PC-9 (cell line): ENCODE results near the gene GRID2. TPM values are rescaled to one million over a fixed set of nuclear protein-coding genes. Genes with fewer than 3 reads are reported as not detected.

Experiments
- BruUV-seq: library from RNA; stranded (reverse); fragments of 400-500 nt; replicated peaks from 2 replicates; lab custom pipeline; 2021; lab: Mats Ljungman, UMichigan
- CTCF ChIA-PET: fragments of 300-600 bp; sonication (Branson Sonifier 250); formaldehyde crosslinking; loops from one replicate; lab custom pipeline; 2022; ENCODE audit warnings: antibody characterized with exemption; lab: Charles Lee
- POLR2A ChIA-PET: fragments of 300-600 bp; sonication (Branson Sonifier 250); formaldehyde crosslinking; loops from one replicate; lab custom pipeline; 2022; ENCODE audit warnings: antibody characterized with exemption; ENCODE audit not compliant: unreplicated experiment; lab: Charles Lee
- DNase-seq, 2 experiments: peaks; one replicate each; pipeline versions ENCODE4 v3.0.0 to v3.0.0-alpha.2; 2015 to 2022; ENCODE audit warnings: mixed read lengths in 1 of 2
- H2AFZ ChIP-seq: fragments of 200-600 bp; sonication (generic); 2 replicates; pipeline ENCODE4 v1.8.1; 2017; ENCODE audit warnings: antibody characterized with exemption
- H3F3A ChIP-seq: fragments of 200-600 bp; sonication (generic); 2 replicates; pipeline ENCODE4 v1.8.1; 2017; ENCODE audit warnings: antibody characterized with exemption, mild to moderate bottlenecking, low read depth; ENCODE audit not compliant: insufficient read depth
- H3K27ac ChIP-seq: fragments of 200-600 bp; sonication (generic); 2 replicates; pipeline ENCODE4 v1.6.1; 2016; ENCODE audit warnings: mixed run types
- H3K27me3 ChIP-seq: fragments of 200-600 bp; sonication (generic); 2 replicates; pipeline ENCODE4 v1.6.1; 2016; ENCODE audit warnings: low read depth, mixed run types; ENCODE audit not compliant: insufficient read depth
- H3K36me3 ChIP-seq: fragments of 200-600 bp; sonication (generic); 2 replicates; pipeline ENCODE4 v1.6.1; 2016; ENCODE audit warnings: low read depth, mixed run types
- H3K4me1 ChIP-seq: fragments of 200-600 bp; sonication (generic); replicated peaks from 2 replicates; pipeline ENCODE4 v1.6.1; 2016; ENCODE audit warnings: mixed run types; ENCODE audit not compliant: insufficient read depth
- H3K4me2 ChIP-seq: fragments of 200-600 bp; sonication (generic); 2 replicates; pipeline ENCODE4 v1.6.1; 2017; ENCODE audit warnings: mixed run types
- H3K4me3 ChIP-seq: fragments of 200-600 bp; sonication (generic); 2 replicates; pipeline ENCODE4 v1.6.1; 2016; ENCODE audit warnings: mixed run types
- H3K79me2 ChIP-seq: fragments of 200-600 bp; sonication (generic); 2 replicates; pipeline ENCODE4 v1.6.1; 2017; ENCODE audit warnings: low read depth, mixed run types
- H3K9me2 ChIP-seq: fragments of 200-600 bp; sonication (generic); 2 replicates; pipeline ENCODE4 v1.8.1; 2017; ENCODE audit warnings: mild to moderate bottlenecking; ENCODE audit not compliant: insufficient read depth
- H3K9me3 ChIP-seq: fragments of 200-600 bp; sonication (generic); 2 replicates; pipeline ENCODE4 v1.8.1; 2016; ENCODE audit warnings: low read depth; ENCODE audit not compliant: insufficient read depth
- H4K20me1 ChIP-seq: fragments of 200-600 bp; sonication (generic); 2 replicates; pipeline ENCODE4 v1.8.1; 2017; ENCODE audit not compliant: insufficient read depth
- EZH2 ChIP-seq: fragments of 200-600 bp; sonication (generic); IDR thresholded peaks from 2 replicates; pipeline ENCODE4 v1.8.0; 2017; ENCODE audit warnings: antibody characterized with exemption, low read depth
- intact Hi-C: fragments of 100-400 bp; cut with micrococcal nuclease; formaldehyde crosslinking; loops from one replicate; pipeline ENCODE4 v1.10.0; 2022; ENCODE audit not compliant: unreplicated experiment
- total RNA-seq: library from RNA; stranded (reverse); gene quantifications from 2 replicates; pipeline ENCODE4 v1.2.3, GENCODE V29; 2021
- TF ChIP-seq, protein P1 (sequence below): fragments of 200-600 bp; sonication (generic); conservative IDR thresholded peaks from 2 replicates; pipeline ENCODE4 v1.6.1; 2017; ENCODE audit warnings: mixed run types, antibody characterized with exemption, mild to moderate bottlenecking, moderate library complexity

Gene GRID2
- total RNA-seq, 1 experiment from 2014 or later: not detected

DNA sequence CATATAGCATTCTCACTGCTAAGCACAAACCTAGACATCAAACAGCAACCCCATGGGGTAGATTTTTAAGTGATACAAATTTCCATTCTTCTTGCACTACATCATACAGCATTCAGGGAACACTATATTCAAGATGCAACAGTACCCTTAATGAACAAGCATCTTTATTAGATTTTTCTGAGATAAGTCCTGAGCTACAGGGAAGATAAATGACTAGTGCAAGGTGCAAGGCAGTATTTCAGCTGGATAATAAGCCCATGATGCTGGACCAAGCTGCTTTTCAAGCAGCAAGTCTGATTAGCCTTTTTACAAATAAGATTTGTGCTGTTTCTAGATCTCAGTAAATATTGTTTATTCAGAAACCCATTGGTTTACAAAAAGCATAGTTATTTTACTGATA lies 1332.2 kb downstream of the GRID2 start:
- intact Hi-C loops: no loop called here
- H3K36me3 ChIP-seq: no peaks in the 10 kb centered on the region

DNA sequence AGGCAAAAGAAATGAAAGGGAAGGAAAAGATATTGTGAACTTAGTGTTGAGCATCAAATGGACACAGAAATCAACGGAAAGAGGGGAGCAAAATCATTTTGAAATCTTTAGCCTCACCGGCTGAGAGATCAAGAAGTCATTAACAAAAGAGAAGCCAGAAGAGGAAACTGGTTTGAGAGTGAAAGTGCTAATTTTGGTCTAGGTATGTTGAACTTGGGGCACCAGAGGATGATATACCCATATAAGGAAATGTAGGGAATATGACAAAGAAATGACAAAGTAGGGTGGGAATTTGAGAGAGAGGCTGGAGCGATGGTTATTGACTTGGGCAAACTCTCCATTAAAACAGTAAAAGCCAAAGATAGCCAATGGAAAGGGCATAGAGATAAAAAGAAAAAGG lies 1341.4 kb downstream of the GRID2 start:
- intact Hi-C loops: no loop called here
- H3K27me3 ChIP-seq: no peaks in the 10 kb centered on the region
- DNase-seq: no peak
- CTCF ChIA-PET: no interaction called here
- no peaks in the 10 kb centered on the region for H3K79me2 ChIP-seq
- H2AFZ ChIP-seq: no peak overlapping the region
- no peak overlapping the region for H3K4me2 ChIP-seq
- TF ChIP-seq, protein P1, sequence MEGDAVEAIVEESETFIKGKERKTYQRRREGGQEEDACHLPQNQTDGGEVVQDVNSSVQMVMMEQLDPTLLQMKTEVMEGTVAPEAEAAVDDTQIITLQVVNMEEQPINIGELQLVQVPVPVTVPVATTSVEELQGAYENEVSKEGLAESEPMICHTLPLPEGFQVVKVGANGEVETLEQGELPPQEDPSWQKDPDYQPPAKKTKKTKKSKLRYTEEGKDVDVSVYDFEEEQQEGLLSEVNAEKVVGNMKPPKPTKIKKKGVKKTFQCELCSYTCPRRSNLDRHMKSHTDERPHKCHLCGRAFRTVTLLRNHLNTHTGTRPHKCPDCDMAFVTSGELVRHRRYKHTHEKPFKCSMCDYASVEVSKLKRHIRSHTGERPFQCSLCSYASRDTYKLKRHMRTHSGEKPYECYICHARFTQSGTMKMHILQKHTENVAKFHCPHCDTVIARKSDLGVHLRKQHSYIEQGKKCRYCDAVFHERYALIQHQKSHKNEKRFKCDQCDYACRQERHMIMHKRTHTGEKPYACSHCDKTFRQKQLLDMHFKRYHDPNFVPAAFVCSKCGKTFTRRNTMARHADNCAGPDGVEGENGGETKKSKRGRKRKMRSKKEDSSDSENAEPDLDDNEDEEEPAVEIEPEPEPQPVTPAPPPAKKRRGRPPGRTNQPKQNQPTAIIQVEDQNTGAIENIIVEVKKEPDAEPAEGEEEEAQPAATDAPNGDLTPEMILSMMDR: no peak
- TF ChIP-seq EZH2: no peak
- POLR2A ChIA-PET: no interaction called here
- H3K4me3 ChIP-seq: no peak overlapping the region
- no peaks in the 10 kb centered on the region for H3K4me1 ChIP-seq
- H3K9me2 ChIP-seq: no peaks in the 10 kb centered on the region
- no TSS peak for BruUV-seq
- H3K27ac ChIP-seq: no peak overlapping the region
- H3K36me3 ChIP-seq: no peaks in the 10 kb centered on the region
- H3F3A ChIP-seq: no peaks in the 10 kb centered on the region
- no peaks in the 10 kb centered on the region for H4K20me1 ChIP-seq
- H3K9me3 ChIP-seq: no peaks in the 10 kb centered on the region

More for the DNA sequence above, 1332.2 kb downstream of the GRID2 start:
- Histone ChIP-seq H3K4me3 (no peak overlapping the region), H2AFZ (no peak overlapping the region), H3F3A (no peaks in the 10 kb centered on the region), H3K9me2 (no peaks in the 10 kb centered on the region), H3K4me1 (no peaks in the 10 kb centered on the region), H3K9me3 (no peaks in the 10 kb centered on the region), H4K20me1 (no peaks in the 10 kb centered on the region), H3K79me2 (no peaks in the 10 kb centered on the region), H3K4me2 (no peak overlapping the region), H3K27me3 (no peaks in the 10 kb centered on the region), H3K27ac (no peak overlapping the region)
- POLR2A ChIA-PET: no interaction called here
- no peak for DNase-seq
- BruUV-seq: no TSS peak
- CTCF ChIA-PET: no interaction called here
- TF ChIP-seq, protein P1: no peak
- no peak for TF ChIP-seq EZH2

DNA sequence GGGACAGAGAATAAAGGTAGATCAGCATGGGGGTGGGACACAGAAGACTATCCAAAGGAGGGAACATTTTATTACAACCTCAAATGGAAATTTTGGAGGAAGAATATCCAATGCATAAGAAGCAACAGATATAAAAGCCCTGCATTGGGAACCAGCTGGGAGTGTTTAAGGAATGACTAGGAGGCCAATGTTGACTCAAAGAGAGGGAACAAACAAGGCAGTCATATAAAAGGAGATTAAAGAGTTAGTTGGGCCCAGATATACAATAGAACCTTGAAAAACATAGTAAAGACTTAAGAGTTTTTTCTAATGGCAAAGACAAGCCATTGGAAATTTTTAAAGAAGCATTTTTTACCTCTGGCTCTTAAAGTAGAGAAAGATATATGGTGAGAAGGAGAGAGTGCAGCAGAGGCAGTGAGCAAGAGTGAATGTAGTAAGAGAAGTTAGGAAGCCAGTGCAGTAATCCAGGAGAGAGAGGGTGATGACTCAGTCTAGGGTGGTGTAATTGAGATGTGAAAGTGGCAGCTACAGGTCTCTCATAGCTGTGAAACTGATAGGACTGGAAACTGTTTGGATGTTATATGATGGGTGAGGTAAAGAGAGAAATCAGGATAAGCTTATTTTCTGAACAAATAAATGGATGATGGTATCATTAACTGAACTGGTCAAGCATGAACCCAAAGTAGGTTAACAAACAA lies 1342.6 kb downstream of the GRID2 start:
- BruUV-seq: no TSS peak
- no peaks in the 10 kb centered on the region for H3K4me1 ChIP-seq
- no peaks in the 10 kb centered on the region for H3K9me2 ChIP-seq
- no peak for DNase-seq
- H3K27ac ChIP-seq: no peak overlapping the region
- no peaks in the 10 kb centered on the region for H4K20me1 ChIP-seq
- ChIA-PET CTCF (no interaction called here), POLR2A (no interaction called here)
- no peak overlapping the region for H3K4me2 ChIP-seq
- no peaks in the 10 kb centered on the region for H3K27me3 ChIP-seq
- H3F3A ChIP-seq: no peaks in the 10 kb centered on the region
- no peak overlapping the region for H2AFZ ChIP-seq
- H3K79me2 ChIP-seq: no peaks in the 10 kb centered on the region
- no peaks in the 10 kb centered on the region for H3K36me3 ChIP-seq
- no peaks in the 10 kb centered on the region for H3K9me3 ChIP-seq
- intact Hi-C loops: no loop called here
- TF ChIP-seq EZH2: no peak
- TF ChIP-seq, protein P1: no peak
- no peak overlapping the region for H3K4me3 ChIP-seq
